Superior temporal gyrus (tissue), 1 donor: Measurements from ENCODE around the gene EXOSC7.

ENCODE experiments used
- DNase-seq: peaks from one replicate; pipeline ENCODE4 v3.0.0-alpha.2; 2016; ENCODE audit errors: extremely low spot score

Gene EXOSC7

GRCh38 chr3:45055411-45056143, 79.5 kb downstream of the EXOSC7 start:
- no peak for DNase-seq

GRCh38 chr3:45056608-45057301, 80.7 kb downstream of the EXOSC7 start:
- DNase-seq = no peak

GRCh38 chr3:45057557-45057956, 81.5 kb downstream of the EXOSC7 start:
- DNase-seq = no peak

- DNase-seq = no peak
Observed at GRCh38 chr3:45059132-45059531, 83.1 kb downstream of the EXOSC7 start.

- no peak for DNase-seq
Observed at GRCh38 chr3:45060165-45060892, 84.3 kb downstream of the EXOSC7 start.
